ENCODE data around the gene CRACR2A. TPM values are rescaled to one million over a fixed set of nuclear protein-coding genes. Genes with fewer than 3 reads are reported as not detected.

Gene CRACR2A
- total RNA-seq, 2 experiments from 2014 or later = 24.5 to 26.0 TPM

- Mint-ChIP-seq H3K27me3 (no peaks in the 10 kb centered on the region), H3K27ac (no peak overlapping the region), H3K36me3 (peaks cover 60% of the 10 kb centered on the region), H3K4me3 (no peak overlapping the region), H3K9me3 (peaks cover 1% of the 10 kb centered on the region), H3K4me1 (no peaks in the 10 kb centered on the region)
- DNase-seq = no peak
Observed at GRCh38 chr12:3692616-3693365, 60.1 kb downstream of the CRACR2A start.

- Mint-ChIP-seq H3K4me3 (no peak overlapping the region), H3K36me3 (peaks cover 34% of the 10 kb centered on the region), H3K9me3 (peaks cover 1% of the 10 kb centered on the region), H3K27me3 (no peaks in the 10 kb centered on the region), H3K4me1 (peaks cover 2% of the 10 kb centered on the region), H3K27ac (no peak overlapping the region)
- DNase-seq = no peak
Observed at GRCh38 chr12:3686463-3686862, 66.4 kb downstream of the CRACR2A start.

- Mint-ChIP-seq H3K4me3 (no peak overlapping the region), H3K4me1 (peaks cover 2% of the 10 kb centered on the region), H3K27ac (no peak overlapping the region), H3K36me3 (peaks cover 28% of the 10 kb centered on the region), H3K27me3 (no peaks in the 10 kb centered on the region), H3K9me3 (peaks cover 1% of the 10 kb centered on the region)
- DNase-seq = no peak
Observed at GRCh38 chr12:3685830-3686229, 67.1 kb downstream of the CRACR2A start.

- H3K27ac Mint-ChIP-seq = no peak overlapping the region
- DNase-seq = no peak
- H3K27me3 Mint-ChIP-seq = no peaks in the 10 kb centered on the region
- no peak overlapping the region for H3K4me3 Mint-ChIP-seq
- H3K36me3 Mint-ChIP-seq = peaks cover 19% of the 10 kb centered on the region
- peaks cover 2% of the 10 kb centered on the region for H3K4me1 Mint-ChIP-seq
- H3K9me3 Mint-ChIP-seq = peaks cover 1% of the 10 kb centered on the region
Observed at GRCh38 chr12:3684449-3685051, 68.4 kb downstream of the CRACR2A start.

- no peak for DNase-seq
- H3K27ac Mint-ChIP-seq = peak overlapping the region; percentile 4
- no peaks in the 10 kb centered on the region for H3K27me3 Mint-ChIP-seq
- peaks cover 1% of the 10 kb centered on the region for H3K9me3 Mint-ChIP-seq
- peaks cover 2% of the 10 kb centered on the region for H3K4me1 Mint-ChIP-seq
- H3K36me3 Mint-ChIP-seq = peaks cover 23% of the 10 kb centered on the region
- no peak overlapping the region for H3K4me3 Mint-ChIP-seq
Observed at GRCh38 chr12:3683670-3684069, 69.2 kb downstream of the CRACR2A start.

- Mint-ChIP-seq H3K27ac (no peak overlapping the region), H3K36me3 (peaks cover 20% of the 10 kb centered on the region), H3K4me1 (peaks cover 2% of the 10 kb centered on the region), H3K9me3 (no peaks in the 10 kb centered on the region), H3K4me3 (no peak overlapping the region), H3K27me3 (no peaks in the 10 kb centered on the region)
- no peak for DNase-seq
Observed at GRCh38 chr12:3681595-3682061, 71.3 kb downstream of the CRACR2A start.

- Mint-ChIP-seq H3K27ac (no peak overlapping the region), H3K36me3 (peaks cover 18% of the 10 kb centered on the region), H3K4me1 (no peaks in the 10 kb centered on the region), H3K4me3 (no peak overlapping the region), H3K27me3 (no peaks in the 10 kb centered on the region), H3K9me3 (no peaks in the 10 kb centered on the region)
- no peak for DNase-seq
Observed at GRCh38 chr12:3680919-3681594, 71.9 kb downstream of the CRACR2A start.

GRCh38 chr12:3679831-3680230, 73.1 kb downstream of the CRACR2A start:
- H3K27me3 Mint-ChIP-seq = no peaks in the 10 kb centered on the region
- peaks cover 14% of the 10 kb centered on the region for H3K36me3 Mint-ChIP-seq
- no peak overlapping the region for H3K27ac Mint-ChIP-seq
- no peak overlapping the region for H3K4me3 Mint-ChIP-seq
- H3K4me1 Mint-ChIP-seq = no peaks in the 10 kb centered on the region
- DNase-seq = no peak
- H3K9me3 Mint-ChIP-seq = no peaks in the 10 kb centered on the region

GRCh38 chr12:3677609-3678008, 75.3 kb downstream of the CRACR2A start:
- H3K36me3 Mint-ChIP-seq = peaks cover 15% of the 10 kb centered on the region
- H3K4me3 Mint-ChIP-seq = no peak overlapping the region
- H3K27me3 Mint-ChIP-seq = no peaks in the 10 kb centered on the region
- H3K4me1 Mint-ChIP-seq = no peaks in the 10 kb centered on the region
- H3K9me3 Mint-ChIP-seq = no peaks in the 10 kb centered on the region
- DNase-seq = no peak
- no peak overlapping the region for H3K27ac Mint-ChIP-seq

GRCh38 chr12:3673981-3674708, 78.8 kb downstream of the CRACR2A start:
- H3K27me3 Mint-ChIP-seq = no peaks in the 10 kb centered on the region
- H3K4me1 Mint-ChIP-seq = peaks cover 5% of the 10 kb centered on the region
- H3K4me3 Mint-ChIP-seq = no peak overlapping the region
- no peak for DNase-seq
- no peaks in the 10 kb centered on the region for H3K9me3 Mint-ChIP-seq
- H3K27ac Mint-ChIP-seq = no peak overlapping the region
- peaks cover 12% of the 10 kb centered on the region for H3K36me3 Mint-ChIP-seq

GRCh38 chr12:3672113-3672509, 80.8 kb downstream of the CRACR2A start:
- H3K36me3 Mint-ChIP-seq = peaks cover 4% of the 10 kb centered on the region
- no peak overlapping the region for H3K4me3 Mint-ChIP-seq
- peaks cover 5% of the 10 kb centered on the region for H3K4me1 Mint-ChIP-seq
- H3K27ac Mint-ChIP-seq = no peak overlapping the region
- H3K9me3 Mint-ChIP-seq = no peaks in the 10 kb centered on the region
- no peaks in the 10 kb centered on the region for H3K27me3 Mint-ChIP-seq
- DNase-seq = no peak

- Mint-ChIP-seq H3K9me3 (no peaks in the 10 kb centered on the region), H3K4me1 (peaks cover 5% of the 10 kb centered on the region), H3K27ac (no peak overlapping the region), H3K4me3 (no peak overlapping the region), H3K36me3 (peaks cover 4% of the 10 kb centered on the region), H3K27me3 (no peaks in the 10 kb centered on the region)
- DNase-seq = no peak
Observed at GRCh38 chr12:3671330-3672112, 81.4 kb downstream of the CRACR2A start.

- DNase-seq = no peak
- no peaks in the 10 kb centered on the region for H3K9me3 Mint-ChIP-seq
- peaks cover 13% of the 10 kb centered on the region for H3K36me3 Mint-ChIP-seq
- no peak overlapping the region for H3K27ac Mint-ChIP-seq
- H3K27me3 Mint-ChIP-seq = no peaks in the 10 kb centered on the region
- peaks cover 5% of the 10 kb centered on the region for H3K4me1 Mint-ChIP-seq
- H3K4me3 Mint-ChIP-seq = no peak overlapping the region
Observed at GRCh38 chr12:3670083-3670620, 82.8 kb downstream of the CRACR2A start.

- no peaks in the 10 kb centered on the region for H3K9me3 Mint-ChIP-seq
- DNase-seq = no peak
- H3K27ac Mint-ChIP-seq = no peak overlapping the region
Observed at GRCh38 chr12:3669594-3669993, 83.3 kb downstream of the CRACR2A start.

More at GRCh38 chr12:3669594-3669993, 83.3 kb downstream of the CRACR2A start:
- Mint-ChIP-seq H3K27me3 (no peaks in the 10 kb centered on the region), H3K4me3 (no peak overlapping the region), H3K4me1 (peaks cover 5% of the 10 kb centered on the region), H3K36me3 (peaks cover 13% of the 10 kb centered on the region)
